Measurements from ENCODE around the gene RNASEH2B.

Gene RNASEH2B

DNA sequence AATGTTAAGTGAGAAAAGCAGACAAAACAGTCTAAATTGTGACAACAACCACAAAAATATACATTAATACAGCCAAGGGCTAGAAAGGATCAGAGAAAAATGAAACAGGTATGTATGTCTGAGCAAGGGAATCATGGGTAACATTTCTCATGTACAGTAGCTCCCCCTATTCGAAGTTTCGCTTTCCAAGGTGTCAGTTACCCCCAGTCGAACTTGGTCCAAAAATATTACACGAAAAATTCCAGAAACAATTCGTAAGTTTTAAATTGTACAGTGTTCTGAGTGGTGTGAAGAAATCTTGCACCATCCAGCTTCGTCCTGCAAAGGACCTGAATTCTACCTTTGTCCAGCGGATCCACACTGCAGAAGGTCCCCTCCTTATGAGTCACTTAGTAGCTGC, 1.8 kb upstream of the RNASEH2B start:
- no peak for DNase-seq (ENCODE audit: low spot score)

DNA sequence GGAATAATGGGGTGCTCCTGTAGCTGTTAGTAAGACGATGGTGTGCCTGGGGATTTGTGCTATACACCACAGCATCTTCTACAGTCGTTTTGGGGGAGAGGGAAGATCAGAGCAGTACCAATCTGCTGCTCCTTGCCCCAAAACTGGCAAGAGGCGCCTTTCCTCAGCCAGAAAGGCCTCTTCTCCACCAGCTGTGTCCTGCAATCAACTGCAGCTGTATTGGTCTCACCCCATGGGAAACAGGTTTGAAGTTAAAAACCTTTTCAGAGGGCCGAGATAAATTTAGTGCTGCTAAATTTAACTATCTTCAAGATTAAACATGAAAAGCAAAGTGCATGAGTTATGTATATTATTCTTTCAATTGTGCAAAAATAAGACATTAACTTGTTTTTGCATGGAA, 1.2 kb upstream of the RNASEH2B start:
- DNase-seq (ENCODE audit: low spot score), result no peak

DNA sequence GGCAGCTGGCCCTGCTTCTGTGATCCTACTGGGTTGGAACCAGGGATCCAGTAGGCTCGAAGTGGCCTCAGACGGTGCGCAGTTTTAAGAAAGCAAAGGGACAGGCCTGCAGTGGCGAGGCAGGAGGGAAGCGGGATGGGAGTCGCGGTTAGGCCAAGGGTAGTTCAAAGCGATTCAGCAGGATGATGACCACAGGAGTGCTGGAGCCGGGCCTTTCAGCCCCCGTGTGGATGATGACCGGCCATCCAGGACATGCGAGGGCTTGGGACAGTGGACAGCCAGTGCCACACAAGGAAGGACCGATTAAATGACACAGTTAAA, 854 bp downstream of the RNASEH2B start:
- peak; percentile 72 for DNase-seq (ENCODE audit: low spot score)

DNA sequence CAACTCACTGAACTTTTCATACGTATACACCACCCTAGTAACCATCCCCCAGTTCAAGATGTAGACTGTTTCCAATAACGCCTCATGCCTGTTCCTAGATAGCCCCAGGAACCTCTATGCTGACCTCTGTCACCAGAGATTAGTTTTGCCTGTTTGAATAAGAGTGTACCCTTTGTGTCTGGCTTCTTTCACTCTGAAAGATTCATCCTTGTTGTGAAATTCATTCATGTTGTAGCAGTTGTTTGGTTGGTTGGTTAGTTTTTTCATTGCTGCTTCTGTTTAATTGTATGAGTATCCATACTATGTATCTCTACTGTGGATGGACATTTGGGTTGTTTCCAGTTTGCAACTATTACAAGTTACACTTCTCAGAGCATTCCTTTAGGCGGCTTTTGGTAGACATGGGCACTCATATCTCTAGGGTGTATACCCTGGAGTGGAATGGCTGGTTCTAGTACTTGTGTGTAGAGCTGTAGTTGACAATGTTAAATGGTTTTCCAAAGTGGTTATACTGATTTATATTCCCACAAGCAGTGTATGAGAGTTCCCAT, 1.6 kb downstream of the RNASEH2B start:
- DNase-seq (ENCODE audit: low spot score), result peak; percentile 56

DNA sequence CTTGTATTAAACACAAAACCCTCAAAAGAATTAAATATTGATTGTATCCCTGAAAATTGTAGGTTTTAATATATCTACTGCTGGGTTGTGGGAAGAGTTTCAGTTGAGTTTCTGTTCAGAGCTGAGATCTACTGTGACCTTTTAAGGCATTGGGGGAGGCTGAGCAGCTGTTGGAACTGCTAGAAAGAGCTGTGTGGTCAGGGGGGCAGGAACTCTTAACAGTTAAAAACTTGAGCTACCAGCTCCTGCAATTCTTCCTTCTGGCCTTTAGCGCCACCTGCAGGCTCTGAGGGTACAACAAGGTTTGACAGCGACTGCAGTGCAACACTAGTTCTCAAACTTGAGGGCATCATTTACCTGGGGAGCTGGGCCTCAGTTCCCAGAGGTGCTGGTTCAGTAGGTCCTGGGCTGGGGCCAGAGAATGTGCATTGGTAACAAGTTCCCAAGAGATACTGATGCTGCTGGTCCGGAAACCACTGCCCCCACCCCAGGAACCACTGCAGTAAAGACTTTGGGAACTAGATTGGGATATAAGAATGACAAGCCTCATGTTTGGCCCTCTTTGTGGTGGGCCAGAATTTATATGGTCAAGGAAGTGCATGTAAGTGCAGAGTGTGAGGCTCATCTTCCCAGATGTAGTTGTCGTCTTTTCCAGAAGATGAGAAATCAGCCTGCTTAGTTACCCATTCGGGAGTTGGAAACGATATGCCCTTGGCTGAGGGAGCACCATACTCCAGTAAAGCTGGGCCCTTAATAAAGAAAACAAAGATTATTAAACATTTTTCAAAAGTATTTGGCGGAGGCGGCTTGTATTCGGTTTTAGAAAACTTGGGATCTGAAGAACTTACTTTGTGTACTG, 2.6 kb downstream of the RNASEH2B start:
- peak; percentile 92 for DNase-seq (ENCODE audit: low spot score)

DNA sequence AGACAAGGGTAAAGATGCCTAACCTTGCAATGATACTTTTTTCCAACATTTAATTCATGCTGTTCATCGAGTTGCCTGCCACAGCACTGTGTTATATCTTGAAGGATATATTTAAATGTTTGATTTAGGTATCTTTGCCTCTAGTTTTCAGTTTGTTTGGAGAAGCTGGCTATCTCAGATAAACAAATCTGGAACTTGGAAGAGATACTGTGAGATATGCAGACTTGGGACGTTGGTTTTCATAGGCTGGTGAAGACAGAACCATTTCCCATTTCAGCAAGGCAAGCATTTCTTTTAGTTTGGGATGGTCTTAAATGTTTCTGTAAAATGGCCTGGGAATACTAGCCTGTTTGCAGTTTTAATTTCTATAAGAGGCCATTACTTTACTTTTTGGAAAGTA, 3.3 kb downstream of the RNASEH2B start:
- no peak for DNase-seq (ENCODE audit: low spot score)

DNA sequence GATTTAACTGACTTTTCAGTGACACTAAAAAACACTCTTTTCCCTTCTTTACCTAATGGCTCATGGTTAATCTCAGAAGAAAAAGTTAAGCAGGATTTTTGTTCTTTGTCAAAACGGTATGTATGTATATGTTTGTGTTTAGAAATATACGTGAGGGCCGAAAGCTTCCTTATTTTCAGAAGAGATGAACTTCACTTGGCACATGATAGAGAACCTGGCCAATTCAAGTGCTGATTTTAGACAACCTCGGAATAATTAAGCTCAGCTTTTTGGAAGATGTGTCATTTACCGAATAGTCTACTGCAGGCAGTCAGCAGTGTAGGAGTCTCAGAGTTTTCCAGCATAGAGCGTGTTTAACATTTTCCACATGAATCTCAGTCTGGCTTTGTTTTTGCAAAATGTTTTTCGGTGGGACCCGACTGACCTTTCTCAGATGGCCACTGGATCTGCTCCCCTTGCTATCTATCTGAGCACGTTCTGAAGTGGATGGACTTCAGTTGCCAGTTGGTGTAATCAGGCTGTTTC, 4.6 kb downstream of the RNASEH2B start:
- no peak for DNase-seq (ENCODE audit: low spot score)

DNA sequence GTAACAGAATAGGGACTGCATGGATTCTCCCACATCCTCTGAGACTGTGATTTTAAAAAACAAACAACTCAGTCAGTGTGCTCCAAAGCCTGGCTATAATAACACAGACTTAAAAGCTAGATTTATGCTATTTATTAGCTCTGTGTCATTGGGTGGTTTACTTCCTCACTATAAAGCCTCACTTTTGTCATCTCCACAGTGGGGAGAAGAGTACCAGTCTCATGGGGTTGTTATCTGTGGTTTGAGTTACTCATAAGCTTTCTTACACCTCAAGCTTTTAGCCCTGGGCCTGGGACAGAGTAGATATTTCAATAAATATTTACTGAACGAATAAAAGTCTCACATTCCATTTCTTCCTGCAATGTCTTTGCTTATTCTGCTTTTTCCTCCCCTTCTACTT, 5.3 kb downstream of the RNASEH2B start:
- no peak for DNase-seq (ENCODE audit: low spot score)

DNA sequence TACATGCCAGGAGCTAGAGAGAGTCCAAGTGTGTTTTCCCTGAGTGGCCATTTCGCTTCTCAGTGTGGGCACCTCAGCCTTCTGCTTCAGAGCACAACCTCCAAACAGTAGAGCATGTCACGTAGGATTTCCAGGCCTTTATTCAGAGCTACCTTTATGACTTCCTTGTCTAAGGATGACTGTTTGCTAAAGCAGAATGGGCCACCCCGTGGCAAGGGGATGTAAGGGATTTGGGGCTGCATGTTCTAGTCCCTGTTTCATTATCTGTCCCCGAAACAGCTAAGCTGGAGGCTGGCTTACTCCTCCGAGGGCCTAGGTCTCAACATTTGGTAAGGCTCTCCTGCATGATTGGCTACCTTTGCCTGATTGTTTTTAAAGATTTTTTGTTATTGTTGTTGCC, 6.0 kb downstream of the RNASEH2B start:
- no peak for DNase-seq (ENCODE audit: low spot score)

DNA sequence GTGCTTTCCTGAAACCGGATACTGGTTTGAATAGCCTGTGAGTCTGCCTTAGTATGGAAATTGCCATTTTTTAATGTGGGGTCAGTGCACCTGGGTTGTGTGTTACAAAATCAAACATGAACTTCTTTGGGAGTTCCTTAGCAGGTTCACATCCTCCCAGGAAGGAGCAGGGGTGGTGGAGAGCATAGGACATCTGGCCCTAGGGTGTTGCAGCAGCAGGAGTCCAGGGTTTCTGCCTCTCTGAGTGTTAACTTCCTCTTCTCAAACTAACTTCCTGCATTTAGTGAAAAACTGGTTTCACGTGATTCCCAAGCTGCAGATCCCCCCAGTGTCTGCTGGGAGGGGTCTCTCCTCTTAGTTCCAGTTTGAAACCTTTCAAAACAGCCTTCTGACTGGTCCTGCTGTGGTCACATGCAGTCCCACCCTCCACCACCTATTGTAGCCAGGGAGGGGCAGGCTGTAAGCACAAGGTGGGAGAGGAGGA, 7.2 kb downstream of the RNASEH2B start:
- DNase-seq (ENCODE audit: low spot score), result no peak

DNA sequence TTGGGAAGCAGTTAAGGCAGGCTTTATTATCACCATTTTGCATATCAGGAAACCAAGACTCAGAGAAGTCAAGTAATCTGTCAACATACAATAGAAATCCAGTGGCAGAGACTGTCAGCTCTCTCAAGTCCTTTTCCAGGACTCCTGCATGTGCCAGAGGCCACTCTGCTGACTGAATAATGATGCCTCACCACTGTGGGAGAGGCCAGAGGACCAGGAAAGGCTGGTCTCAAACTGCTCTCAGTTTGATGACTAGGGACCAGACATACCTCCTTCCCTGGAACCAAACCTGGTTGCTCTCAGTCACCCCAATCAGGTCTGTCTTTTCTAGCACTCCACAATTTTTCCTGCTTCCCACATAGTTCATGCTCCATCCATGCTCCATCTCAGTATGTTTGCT, 8.0 kb downstream of the RNASEH2B start:
- no peak for DNase-seq (ENCODE audit: low spot score)

DNA sequence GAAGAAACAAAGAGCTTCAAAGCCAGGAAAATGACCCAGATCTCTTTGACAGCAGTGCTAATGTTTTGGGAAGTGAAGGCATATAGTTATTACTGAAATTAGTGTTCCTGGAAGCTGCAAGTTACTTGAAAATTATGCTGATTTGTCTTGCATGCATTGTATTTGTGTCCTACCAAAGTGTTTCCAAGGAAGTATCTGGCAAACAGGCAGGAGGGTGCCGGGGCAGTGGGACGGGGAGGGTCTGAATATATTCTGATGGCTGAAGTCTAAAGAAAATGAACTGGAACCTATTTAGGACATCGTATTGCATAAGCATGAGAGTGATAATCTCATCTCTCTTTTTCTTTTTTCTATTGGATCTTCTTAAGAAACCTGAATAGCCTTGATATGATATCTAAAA, 9.0 kb downstream of the RNASEH2B start:
- DNase-seq (ENCODE audit: low spot score), result no peak

DNA sequence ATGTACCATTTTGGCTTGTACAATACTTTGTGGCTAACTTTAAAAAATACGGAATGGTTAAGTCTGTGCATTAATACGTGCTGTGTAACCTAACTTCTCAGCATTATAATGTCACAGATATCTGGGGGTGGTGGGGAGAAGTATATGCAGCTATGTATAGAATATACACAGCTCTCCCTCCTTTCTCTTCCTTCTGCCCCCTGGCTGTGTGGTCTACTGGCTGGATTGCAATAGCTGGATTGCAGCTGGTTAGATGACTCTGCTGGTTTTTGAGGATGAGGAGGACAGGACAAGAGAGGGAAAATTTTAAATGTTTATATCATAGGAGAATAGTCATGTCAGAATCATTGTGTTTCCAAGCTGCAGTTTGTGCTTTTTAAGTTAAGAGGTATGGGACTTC, 9.7 kb downstream of the RNASEH2B start:
- no peak for DNase-seq (ENCODE audit: low spot score)

DNA sequence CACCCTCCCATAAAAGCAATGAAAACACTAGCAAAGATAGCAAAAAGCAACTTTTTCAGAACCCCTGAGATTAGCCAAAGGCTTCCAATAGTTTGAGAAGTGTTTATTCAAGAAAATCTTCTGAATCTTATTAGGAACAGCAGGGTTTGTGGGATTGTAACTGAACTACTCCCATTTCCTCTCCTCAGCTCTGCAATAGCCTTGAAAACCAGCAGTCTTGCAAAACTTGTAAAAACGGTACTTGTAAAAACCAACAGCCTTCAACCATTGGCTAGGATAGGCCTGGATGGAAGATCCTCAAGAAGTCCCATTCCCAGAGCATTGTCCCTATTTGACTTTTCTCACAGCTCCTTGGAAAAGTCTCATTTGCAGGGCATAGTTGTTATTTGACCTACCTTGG, 12.1 kb downstream of the RNASEH2B start:
- DNase-seq (ENCODE audit: low spot score), result no peak

DNA sequence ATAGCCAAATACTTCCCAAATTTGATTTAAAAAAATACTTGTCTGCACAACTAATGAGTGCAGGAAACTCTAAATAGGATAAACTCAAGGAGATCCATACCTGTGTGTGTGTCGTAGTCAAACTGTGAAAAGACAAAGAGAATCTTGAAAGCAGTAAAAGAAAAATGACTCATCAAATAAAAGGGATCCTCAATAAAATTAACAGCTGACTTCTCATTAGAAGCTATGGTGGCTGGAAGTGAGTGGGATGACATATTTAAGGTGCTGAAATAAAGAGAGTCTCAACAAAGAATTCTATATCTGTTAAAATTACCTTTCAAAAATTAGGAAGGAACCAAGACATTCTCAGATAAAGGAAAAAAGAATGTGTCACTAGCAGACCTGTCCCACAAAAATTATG, 13.7 kb downstream of the RNASEH2B start:
- peak; percentile 13 for DNase-seq (ENCODE audit: low spot score)

DNA sequence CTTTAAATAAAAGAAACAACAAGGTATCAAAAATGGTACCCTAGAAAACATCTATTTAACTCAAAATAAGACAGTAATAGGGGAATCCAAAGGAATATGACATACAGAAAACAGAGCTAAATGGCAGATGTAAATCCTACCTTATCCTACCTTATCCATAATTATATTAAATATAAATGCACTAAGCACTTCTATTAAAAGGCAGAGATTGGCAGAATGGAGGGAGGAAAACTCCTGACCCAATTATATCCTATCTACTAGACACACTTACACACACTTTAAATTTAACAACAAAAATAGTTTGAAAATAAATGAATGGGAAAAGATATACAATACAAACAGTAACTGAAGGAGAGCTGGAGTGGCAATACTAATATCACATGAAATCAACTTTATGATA, 14.4 kb downstream of the RNASEH2B start:
- no peak for DNase-seq (ENCODE audit: low spot score)

DNA sequence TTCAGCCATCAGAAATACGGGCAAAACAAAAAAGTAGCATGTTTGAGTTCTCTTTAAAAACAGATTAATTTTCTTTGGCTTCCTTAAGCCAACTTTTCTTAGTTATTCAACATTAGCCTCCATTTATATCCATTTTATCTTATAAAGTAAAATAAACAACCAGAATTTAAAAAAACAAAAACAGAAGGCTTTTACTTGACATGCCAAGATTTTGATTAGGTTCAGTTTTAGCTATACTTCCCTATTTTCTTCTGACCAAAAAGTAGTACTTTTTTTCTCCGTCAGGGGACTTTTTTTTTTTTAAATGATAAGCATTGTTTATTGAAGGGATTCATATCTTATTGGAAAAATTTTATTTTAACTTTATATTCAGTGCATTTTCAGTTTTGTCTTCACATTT, 18.1 kb downstream of the RNASEH2B start:
- DNase-seq (ENCODE audit: low spot score), result no peak

DNA sequence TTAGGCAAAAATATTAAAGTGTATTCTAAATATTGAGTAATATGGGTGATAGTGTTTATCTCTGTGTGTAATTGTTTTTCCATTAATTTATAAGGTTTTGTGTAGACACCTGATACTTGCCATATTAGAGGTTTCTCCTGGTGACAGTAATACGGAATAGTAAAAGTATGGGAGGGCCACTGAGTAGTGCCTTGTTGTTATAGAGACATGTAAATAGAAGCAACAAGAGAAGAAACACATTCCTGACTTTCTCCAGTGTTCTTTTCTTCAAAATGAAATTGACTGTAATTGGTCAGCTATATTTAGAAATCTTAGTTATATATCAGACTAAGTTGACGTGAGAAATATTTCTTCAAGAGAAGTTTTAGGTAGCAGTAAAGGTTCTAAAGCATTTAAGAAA, 18.5 kb downstream of the RNASEH2B start:
- DNase-seq (ENCODE audit: low spot score), result no peak

DNA sequence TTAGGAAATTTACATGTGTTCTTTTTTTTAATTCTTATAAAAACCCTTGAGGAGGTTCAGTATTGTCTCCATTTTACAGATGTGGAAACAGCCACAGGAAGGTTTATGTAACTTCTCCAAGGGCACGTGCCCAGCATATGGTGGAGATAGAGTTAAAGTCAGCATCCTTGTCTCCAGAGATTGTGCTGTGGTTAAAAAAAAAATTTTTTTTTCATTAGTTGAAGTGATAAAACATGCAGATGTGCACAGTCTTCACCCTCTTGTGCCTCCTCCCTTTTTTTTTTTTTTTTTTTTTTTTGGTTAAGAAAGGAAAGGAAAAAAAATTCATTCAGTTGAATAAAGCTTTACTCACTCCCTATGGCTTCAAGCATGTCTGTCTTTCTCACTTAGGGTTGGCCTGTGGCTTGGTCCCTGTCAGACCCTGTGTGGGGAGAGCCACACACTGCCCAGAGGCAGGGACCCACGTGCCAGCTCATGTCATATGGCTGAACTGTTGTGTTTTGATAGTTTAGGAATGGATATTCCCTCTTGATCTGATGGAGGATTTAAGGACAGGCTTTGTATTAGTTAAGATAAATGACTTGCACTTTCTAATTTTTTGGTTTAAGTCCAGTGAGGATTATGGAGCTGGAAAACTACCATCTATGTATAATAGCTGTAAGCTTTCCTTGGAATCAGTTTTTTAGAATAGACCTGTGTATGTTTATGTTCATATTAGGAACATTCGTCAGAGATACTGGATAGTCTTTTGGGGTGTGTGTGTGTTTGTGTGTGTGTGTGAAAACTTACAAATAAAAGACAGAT, 19.3 kb downstream of the RNASEH2B start:
- no peak for DNase-seq (ENCODE audit: low spot score)

DNA sequence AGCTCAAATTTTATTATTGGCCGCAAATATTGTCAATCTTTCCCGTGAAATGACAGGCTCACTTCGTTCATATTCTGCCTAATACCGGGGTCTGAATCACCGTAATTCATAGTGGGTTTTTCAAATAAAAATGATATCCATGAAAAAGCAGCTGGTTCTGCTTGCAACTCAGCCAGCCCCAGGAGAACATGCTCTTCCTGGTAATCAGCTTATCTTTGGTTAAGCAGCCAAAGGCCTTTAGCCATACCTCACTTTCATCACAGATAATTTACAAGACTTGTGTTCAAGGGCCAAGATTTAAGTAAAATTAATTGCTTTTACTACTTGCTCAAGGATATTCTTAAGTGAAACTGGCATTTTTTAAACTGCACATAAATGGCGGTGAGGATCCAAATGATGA, 22.5 kb downstream of the RNASEH2B start:
- DNase-seq (ENCODE audit: low spot score), result no peak

DNA sequence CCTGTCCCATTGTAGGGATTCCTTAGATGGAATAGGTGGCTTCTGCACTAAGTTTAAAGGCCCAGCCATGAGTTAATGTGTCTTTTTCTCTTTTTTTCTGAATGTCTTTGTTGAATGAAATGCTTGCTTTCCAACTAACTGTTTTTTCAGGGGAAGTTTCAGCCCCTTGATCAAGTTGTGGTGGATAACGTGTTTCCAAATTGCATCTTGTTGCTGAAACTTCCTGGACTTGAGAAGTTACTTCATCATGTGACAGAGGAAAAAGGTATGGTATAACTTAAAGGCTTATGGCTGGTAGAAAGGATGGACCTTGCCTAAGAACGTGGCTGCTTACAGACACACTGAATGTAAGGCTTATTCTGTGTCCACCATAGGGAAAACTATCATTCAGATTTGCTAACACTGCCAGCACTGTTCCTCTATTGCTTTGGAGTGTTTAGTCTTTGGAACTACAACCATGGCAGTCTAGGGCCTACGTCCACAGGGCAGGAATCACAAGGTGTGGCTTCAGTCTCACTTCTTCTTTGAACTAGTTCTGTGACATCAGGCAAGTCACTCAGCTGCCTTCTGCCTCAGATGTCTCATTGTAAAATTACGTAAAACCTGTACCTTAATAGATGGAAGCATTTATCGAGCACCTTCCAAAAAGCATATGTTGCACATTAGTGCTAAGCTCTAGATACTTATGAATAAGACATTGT, 25.3 kb downstream of the RNASEH2B start:
- DNase-seq (ENCODE audit: low spot score), result no peak

DNA sequence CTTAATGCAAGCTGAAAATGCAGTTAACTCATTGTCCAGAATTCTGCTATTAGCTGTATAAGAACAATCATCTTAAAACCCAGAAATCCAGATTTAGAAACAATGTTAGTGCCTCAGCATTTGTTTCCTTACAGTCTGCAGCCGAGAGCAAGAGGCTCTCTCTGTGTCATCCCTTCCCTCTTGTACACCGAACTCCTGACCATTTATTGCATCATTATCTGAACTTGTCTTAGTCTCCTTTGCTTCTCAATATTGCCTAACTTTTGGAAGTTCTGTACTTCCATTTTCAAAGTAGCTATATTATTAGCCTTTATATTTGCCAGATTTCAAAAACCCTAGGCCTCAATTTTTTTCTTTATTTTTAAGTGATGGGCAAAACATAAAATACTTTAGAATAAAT, 27.1 kb downstream of the RNASEH2B start:
- no peak for DNase-seq (ENCODE audit: low spot score)
